Measurements from ENCODE around the gene TIMM8A.
A peak's percentile ranks its signal among the peaks of the same experiment; 100 is the strongest.

Gene TIMM8A, protein sequence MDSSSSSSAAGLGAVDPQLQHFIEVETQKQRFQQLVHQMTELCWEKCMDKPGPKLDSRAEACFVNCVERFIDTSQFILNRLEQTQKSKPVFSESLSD

DNA sequence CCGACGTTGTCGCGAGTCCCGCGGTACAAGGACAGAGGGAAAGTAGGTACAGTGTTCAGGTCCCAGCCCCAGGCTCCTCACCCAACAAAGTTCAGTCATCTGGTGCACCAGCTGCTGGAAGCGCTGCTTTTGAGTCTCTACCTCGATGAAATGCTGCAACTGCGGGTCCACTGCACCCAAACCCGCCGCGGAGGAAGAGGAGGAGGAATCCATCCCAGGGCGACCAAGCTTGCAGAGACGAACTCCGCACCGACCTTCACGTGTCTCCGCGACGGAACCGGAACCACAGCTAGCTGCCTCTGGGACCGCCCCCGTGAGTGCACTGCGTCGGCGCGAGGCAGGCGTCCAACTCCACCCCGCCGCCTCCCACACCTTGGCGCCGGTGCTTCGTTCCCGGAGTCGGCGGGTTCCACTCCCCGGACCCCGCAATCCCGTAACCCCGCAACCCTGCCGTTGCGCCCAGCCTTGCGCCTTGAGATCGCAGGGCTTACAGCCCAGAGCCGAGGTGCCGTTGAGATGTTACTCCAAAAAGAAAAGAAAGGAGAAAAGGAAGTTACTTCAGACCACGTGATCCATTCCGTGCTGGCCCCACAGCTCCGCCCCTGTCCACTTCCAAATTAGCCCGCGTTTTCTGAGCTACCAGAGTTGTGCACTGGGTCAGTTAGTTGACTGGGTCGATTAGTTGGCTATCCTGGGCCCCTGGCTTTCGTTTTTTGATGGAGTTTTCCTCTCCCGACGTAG lies at the start of gene TIMM8A:
TSS of gene TIMM8A (minus strand) at position 291 of the 741 bp plus-strand sequence. CDS start at position 213, 78 bp downstream.
- peak; percentile 59 for DNase-seq

- DNase-seq = no peak
Observed at GRCh38 chrX:101397779-101398178, 49.2 kb upstream of the TIMM8A start.

GRCh38 chrX:101395789-101396188 lies 47.2 kb upstream of the TIMM8A start:
- DNase-seq = no peak

DNA sequence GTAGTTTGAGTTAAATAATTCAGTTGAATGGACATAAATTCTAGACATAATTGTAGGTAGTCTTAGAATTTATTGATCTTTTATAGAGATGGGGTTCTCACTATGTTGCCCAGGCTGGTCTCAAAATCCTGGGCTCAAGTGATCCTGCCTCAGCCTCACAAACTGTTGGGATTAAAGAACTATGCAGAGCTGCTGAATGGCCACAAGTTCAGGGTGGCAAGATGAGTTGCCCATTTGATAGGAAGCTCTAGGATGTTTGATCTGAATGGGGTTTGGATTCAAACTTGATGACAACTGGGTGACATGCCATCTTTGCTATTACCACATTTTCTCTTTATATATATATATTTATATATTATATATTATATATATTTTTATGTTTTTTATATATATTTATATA lies 45.8 kb upstream of the TIMM8A start:
- DNase-seq = no peak

DNA sequence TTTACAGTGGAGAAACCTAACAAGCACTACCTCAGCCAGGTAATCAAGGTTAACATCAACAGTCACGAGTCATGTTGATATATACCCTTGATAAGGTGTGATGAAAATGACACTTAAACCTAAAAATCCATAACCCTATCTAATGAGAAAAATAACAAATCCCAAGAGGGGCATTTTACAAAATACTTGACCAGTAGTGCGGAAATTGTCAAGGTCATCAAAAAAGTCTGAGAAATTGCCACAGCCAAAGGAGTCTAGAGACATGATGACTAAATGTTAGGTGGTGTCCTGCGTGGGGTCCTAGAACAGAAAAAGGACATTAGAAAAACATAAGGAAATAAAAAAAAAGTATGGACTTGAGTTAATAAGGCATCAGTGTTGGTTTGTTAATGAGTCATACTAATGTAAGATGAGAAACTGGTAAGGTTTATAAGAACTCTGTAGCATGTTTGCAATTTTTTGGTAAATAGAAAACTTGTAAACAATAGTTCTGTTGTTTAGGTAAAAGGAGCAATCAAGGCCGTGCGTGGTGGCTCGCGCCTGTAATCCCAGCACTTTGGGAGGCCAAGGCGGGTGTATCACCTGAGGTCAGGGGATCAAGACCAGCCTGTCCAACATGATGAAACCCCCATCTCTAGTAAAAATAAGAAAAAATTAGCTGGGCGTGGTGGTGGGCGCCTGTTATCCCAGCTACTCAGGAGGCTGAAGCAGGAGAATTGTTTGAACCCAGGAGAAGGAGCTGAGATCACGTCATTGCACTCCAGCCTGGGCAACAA lies 45.2 kb upstream of the TIMM8A start:
- DNase-seq = no peak

DNA sequence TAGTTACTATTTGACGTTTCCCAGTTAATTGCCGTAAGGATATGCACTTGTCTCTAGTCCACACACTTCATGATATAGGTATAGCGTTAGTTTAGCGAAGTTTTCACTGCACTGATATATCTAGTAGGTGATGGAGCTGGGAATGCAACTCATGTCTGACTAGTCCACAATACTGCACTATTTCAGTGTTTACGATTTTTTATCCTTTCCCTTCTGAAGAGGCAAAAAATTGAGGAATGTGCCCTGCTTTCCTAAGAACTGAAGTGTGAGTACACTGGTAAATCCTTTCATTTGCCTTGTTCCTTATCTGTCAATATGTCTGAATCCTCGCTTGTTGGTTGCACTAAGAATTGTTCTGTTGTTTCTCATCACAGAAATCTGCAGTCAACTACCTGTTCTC lies 43.3 kb upstream of the TIMM8A start:
- no peak for DNase-seq

GRCh38 chrX:101390664-101391525 lies 42.4 kb upstream of the TIMM8A start, which contains the start of gene RPL36A:
Gene RPL36A (plus strand): TSS chrX:101391011. CDS start chrX:101391044, 33 bp downstream.
- peak; percentile 90 for DNase-seq

DNA sequence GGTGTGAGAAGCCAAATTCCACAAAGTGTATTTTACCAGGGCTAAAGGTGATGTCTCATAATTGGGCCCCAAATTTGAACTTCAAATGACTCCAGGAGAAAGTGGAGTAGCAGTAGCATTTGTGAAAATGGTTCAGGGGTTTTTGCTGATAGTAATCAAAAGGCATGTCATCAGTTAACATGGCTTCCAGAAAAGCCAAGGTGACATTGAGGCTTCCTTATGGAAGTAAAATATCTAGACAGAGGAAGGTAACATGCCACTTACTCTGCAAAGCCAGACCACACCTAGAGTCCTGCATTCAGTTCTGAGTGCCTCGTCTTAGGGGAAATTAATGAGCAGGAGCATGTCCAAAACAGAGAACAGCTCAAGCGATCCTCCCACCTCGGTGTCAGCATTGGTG lies 40.1 kb upstream of the TIMM8A start:
- DNase-seq = no peak

DNA sequence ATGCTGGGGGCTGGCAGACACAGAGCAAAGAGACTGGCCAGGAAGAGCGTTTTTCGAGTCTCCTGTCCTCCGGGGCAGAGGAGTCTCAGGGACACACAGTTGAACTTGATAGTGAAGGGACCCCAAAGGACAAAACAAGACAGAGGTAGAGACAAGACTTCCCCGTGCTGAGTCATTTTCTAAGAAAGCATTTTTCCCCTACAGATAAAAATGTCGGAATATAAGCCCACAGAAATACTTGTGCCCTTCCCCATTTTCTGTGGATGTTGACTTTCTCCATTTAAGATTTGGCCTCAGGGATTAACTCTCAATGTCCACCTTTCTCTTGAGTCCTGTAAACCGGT lies 38.0 kb upstream of the TIMM8A start:
- DNase-seq = no peak

DNA sequence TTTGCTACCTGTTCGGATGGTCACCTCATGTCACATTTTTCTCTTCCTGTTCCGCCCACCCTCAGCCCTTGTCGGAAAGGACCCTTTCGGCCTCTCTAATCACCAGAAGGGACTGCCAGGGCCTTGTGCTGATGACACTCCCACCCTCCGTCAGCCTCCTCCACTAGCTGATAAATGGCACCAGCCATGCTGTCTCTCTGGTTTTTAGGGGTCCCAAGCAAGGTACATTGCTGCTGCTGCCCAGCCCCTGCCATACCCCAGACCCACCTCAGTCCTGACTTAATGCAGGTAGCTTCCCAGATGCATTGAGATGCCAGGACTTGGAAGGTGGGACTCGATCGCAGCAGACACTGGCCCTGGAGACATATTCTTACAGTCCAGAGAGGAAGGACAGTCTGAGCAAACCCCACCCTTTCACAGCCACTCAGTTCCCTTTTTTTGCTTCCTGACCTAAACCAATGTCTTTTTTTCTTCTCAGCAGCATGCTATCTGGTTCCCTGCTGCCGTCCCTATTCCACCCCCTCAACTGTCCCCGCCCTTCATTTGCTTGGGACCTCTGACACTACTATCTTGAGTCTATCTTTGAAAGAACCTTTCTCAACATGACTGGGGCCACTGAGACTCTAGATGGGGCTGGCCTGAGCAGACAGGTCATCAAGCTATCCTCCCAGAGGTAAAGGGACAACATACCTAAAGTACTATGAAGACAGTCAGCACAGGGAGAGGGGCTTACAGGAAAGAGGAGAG lies 37.4 kb upstream of the TIMM8A start, which contains the start of gene BTK:
TSS of gene BTK (minus strand) at position 397 of the 747 bp plus-strand sequence. CDS start 10,907 bp downstream, outside the sequence.
- no peak for DNase-seq

DNA sequence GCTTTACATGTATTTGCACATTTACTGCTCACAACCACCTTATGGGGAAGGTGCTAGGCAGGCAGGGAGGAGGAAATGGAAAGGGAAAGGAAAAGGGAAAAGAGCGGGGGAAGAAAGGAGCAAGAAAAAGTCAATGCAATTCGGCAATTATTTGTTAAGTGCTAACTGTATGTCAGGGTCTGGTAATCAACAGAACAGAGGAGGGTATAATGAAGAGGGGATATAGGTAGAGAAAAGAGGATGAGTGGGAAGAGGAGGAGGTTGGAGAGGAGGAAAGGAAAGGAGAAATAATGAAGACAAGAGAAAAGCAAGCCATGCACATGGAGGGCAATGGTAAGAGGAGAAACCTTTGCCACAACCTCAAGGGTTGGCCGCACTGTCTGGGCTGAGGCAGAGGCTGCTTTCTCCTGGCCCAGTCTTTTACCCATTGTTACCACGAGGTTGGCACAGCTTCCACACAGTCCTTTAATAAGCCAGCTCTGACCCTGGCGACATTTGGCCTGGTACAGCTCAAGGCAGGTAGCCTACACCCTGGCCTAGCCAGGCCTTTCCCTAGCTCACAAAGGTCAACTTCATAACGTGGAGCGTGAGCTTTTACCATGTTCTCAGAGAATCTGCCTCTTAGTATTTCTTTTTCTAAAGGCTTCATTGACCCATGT lies 36.6 kb upstream of the TIMM8A start:
- DNase-seq = no peak

GRCh38 chrX:101383679-101384205 lies 35.2 kb upstream of the TIMM8A start:
- no peak for DNase-seq

DNA sequence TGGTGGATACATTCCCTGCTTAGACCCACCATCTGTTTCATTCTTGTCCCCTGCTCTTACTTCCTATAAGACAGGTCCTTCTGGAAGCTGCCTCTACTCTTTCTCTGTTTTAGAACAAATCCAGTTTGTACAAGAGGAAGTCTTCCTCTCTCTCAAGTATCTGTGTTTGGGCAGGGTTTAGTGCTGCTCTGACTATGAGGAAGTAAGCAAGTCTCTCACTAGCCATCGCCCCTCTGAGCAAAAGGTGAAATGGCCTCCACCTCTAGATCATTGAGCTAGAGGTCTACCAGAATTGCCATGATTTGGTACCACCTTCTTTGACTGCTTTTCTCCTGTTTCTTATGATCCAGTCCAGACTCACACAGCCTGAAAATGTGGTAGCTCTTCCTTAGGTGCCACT lies 29.0 kb upstream of the TIMM8A start:
- DNase-seq = no peak

- no peak for DNase-seq
Observed at GRCh38 chrX:101370888-101371504, 22.5 kb upstream of the TIMM8A start.

GRCh38 chrX:101369687-101370086 lies 21.1 kb upstream of the TIMM8A start:
- no peak for DNase-seq

- no peak for DNase-seq
Observed at GRCh38 chrX:101368800-101369199, 20.3 kb upstream of the TIMM8A start.

- no peak for DNase-seq
Observed at GRCh38 chrX:101365301-101365795, 16.8 kb upstream of the TIMM8A start.

DNA sequence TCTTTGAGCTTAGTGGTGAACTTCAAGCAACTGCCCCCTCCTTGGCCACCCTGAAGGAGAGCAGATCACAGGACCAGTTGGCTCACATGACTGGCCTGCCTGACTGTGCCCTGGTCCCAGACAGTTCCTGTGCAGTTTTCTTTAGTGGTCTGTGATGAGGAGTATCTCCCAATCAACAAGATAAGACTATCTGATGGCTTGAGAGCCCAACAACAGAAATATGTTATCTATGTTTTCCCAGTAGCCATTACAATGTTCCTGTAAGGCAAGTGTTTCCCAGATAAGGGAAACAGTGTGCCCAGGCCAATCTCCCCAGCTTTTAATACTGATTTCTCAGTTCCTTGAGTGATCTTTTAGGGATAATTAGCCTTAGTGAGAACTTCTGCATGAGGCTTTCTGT lies 14.2 kb upstream of the TIMM8A start:
- DNase-seq = no peak

DNA sequence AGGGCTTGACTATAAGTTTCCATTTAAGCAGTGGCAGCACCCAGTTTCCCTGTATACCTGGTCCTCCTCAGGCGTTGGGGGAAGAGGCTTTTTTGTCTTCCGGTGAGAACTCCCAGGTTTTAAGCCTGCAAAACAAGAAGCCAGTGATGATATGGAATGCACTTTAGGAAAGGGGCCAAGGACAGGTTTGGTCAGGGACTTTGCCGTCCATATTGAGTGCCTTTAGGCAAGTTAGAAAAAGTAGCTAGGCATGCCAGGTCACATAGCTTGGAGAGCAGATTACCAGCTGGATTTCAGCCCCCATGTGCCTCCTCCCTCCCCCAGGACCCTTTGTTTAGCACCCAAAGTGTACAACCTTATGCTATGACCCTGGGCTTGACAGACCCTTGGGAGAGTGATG lies 13.6 kb upstream of the TIMM8A start:
- DNase-seq = no peak

GRCh38 chrX:101360390-101360789 lies 11.8 kb upstream of the TIMM8A start:
- no peak for DNase-seq

GRCh38 chrX:101359966-101360365 lies 11.4 kb upstream of the TIMM8A start:
- no peak for DNase-seq

All from NCI-H2171 treated with DMSO at 0.1 percent for 48 hours (cell line).